Measurements from ENCODE around the gene EDC3. TPM values are rescaled to one million over a fixed set of nuclear protein-coding genes. Genes with fewer than 3 reads are reported as not detected.

EDC3 gene
- total RNA-seq, 1 donor from 2014 or later, result 31.5 TPM

- Histone ChIP-seq H3K27ac (peak overlapping the region; percentile 3), H3K9me3 (no peaks in the 10 kb centered on the region), H3K4me3 (no peak overlapping the region), H3K4me1 (peaks cover 10% of the 10 kb centered on the region), H3K27me3 (no peaks in the 10 kb centered on the region), H3K36me3 (peaks cover 98% of the 10 kb centered on the region)
- intact Hi-C loops (cut with DNase I), result loop anchor here (5.0 kb wide), 1 partner anchor 150 kb away; no protein-coding TSS in a partner anchor
- ATAC-seq, result no peak
- TF ChIP-seq, protein P1, sequence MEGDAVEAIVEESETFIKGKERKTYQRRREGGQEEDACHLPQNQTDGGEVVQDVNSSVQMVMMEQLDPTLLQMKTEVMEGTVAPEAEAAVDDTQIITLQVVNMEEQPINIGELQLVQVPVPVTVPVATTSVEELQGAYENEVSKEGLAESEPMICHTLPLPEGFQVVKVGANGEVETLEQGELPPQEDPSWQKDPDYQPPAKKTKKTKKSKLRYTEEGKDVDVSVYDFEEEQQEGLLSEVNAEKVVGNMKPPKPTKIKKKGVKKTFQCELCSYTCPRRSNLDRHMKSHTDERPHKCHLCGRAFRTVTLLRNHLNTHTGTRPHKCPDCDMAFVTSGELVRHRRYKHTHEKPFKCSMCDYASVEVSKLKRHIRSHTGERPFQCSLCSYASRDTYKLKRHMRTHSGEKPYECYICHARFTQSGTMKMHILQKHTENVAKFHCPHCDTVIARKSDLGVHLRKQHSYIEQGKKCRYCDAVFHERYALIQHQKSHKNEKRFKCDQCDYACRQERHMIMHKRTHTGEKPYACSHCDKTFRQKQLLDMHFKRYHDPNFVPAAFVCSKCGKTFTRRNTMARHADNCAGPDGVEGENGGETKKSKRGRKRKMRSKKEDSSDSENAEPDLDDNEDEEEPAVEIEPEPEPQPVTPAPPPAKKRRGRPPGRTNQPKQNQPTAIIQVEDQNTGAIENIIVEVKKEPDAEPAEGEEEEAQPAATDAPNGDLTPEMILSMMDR (IDR thresholded peaks at IDR 0.05), result no peak
- no peak for DNase-seq
Measured at GRCh38 chr15:74627766-74628165, 68.1 kb downstream of the EDC3 start.

GRCh38 chr15:74626752-74627692 is 68.8 kb downstream of the EDC3 start:
- H3K27ac ChIP-seq, result peak overlapping the region; percentile 3
- peak; percentile 5 for ATAC-seq
- H3K36me3 ChIP-seq, result peaks cover 98% of the 10 kb centered on the region
- H3K27me3 ChIP-seq, result no peaks in the 10 kb centered on the region
- TF ChIP-seq, protein P1 (IDR thresholded peaks at IDR 0.05), result no peak
- no peak overlapping the region for H3K4me3 ChIP-seq
- intact Hi-C loops (cut with DNase I), result loop anchor here (5.0 kb wide), 1 partner anchor 150 kb away; no protein-coding TSS in a partner anchor
- H3K4me1 ChIP-seq, result peaks cover 10% of the 10 kb centered on the region
- no peak for DNase-seq
- H3K9me3 ChIP-seq, result no peaks in the 10 kb centered on the region

DNA sequence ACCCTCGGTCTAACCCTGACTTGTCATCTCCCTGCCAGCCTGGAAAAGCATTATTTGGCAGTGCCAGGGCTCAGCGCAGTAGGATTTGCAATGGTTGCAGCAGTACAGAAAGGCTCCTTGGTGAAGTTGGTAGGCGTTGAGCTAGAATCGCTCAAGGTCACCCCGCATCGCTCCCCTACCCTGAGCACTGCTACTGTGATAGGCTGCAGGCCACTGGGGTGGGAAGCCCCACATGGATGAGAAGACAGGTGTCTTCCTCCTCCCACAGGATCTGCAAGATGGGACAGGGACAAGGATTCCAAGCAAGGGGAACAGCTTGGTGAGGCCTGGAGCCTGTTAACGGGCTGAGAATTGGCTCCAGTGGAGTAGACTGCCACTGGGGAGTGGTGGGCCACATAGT is 69.5 kb downstream of the EDC3 start:
- Histone ChIP-seq H3K4me3 (no peak overlapping the region), H3K9me3 (no peaks in the 10 kb centered on the region), H3K4me1 (peaks cover 13% of the 10 kb centered on the region), H3K27ac (no peak overlapping the region), H3K27me3 (no peaks in the 10 kb centered on the region), H3K36me3 (peaks cover 100% of the 10 kb centered on the region)
- ATAC-seq, result no peak
- TF ChIP-seq, protein P1 (IDR thresholded peaks at IDR 0.05), result no peak
- intact Hi-C loops (cut with DNase I), result loop anchor here (5.0 kb wide), 1 partner anchor 149 kb away; no protein-coding TSS in a partner anchor
- peak; percentile 43 for DNase-seq

- intact Hi-C loops (cut with DNase I), result loop anchor here (5.0 kb wide), 1 partner anchor 148 kb away; no protein-coding TSS in a partner anchor
- no peak for ATAC-seq
Measured at GRCh38 chr15:74625693-74626092, 70.1 kb downstream of the EDC3 start.

DNA sequence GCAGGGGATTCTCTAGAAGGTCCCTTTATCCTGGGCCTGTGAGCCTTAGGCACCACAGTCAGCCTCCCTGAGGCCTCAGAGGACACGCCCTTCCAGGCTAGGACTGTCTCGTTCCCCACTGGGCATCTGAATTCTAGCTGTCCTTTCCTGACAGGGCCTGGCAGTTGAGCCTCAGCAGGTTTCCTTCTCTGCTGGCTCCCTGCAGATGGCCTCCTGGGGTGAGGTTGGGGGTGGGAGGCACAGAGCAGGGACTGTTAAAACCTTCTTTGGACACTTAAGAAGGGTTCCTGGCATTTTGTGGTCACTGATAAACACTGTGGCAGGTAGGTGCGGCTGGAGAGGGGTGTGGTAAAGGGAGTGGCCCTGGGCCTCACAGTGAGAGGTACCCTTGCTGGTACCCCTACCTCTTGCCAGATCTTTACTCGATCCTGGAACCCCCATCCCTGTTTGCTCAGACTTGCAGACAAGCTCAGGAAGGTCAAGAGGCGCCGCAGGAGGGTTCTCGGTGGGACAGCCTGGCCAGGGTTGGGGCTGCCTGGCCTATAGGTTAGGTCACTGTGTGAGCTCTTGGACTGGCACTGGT is 71.7 kb downstream of the EDC3 start:
- Histone ChIP-seq H3K4me3 (no peak overlapping the region), H3K27ac (no peak overlapping the region), H3K27me3 (no peaks in the 10 kb centered on the region), H3K4me1 (peaks cover 28% of the 10 kb centered on the region), H3K9me3 (no peaks in the 10 kb centered on the region), H3K36me3 (peaks cover 100% of the 10 kb centered on the region)
- TF ChIP-seq, protein P1 (IDR thresholded peaks at IDR 0.05), result no peak
- intact Hi-C loops (cut with DNase I), result no loop called here
- ATAC-seq, result peak; percentile 63
- peak; percentile 64 for DNase-seq

More at GRCh38 chr15:74625693-74626092, 70.1 kb downstream of the EDC3 start:
- Histone ChIP-seq H3K27ac (no peak overlapping the region), H3K9me3 (no peaks in the 10 kb centered on the region), H3K36me3 (peaks cover 100% of the 10 kb centered on the region), H3K4me1 (peaks cover 19% of the 10 kb centered on the region), H3K27me3 (no peaks in the 10 kb centered on the region), H3K4me3 (no peak overlapping the region)
- peak; percentile 36 for DNase-seq
- TF ChIP-seq, protein P1 (IDR thresholded peaks at IDR 0.05), result no peak

All from upper lobe of right lung (tissue), 1 donor.